ENCODE measurements around the gene HBE1. TPM values are rescaled to one million over a fixed set of nuclear protein-coding genes. Genes with fewer than 3 reads are reported as not detected.
A peak's percentile ranks its signal among the peaks of the same experiment; 100 is the strongest.

Gene HBE1
- total and polyA plus RNA-seq, 9 of the 15 experiments (the other 6 are each of a cell fraction or from before 2014, with no cell fraction given) = 612 to 10,250 (median 2,181) TPM

GRCh38 chr11:5284637-5285036, 14.9 kb upstream of the HBE1 start:
- peaks cover 29 to 87% of the 10 kb centered on the region in 2 experiments for H3K4me1 ChIP-seq (replicated peaks in 1 of 2; ENCODE audit: control insufficient read depth in 2 of 2, insufficient read depth in 2 of 2, low read length in 2 of 2)
- no peaks in the 10 kb centered on the region for H3K9me1 ChIP-seq (ENCODE audit: control insufficient read depth, insufficient read depth, low read length)
- H2AFZ ChIP-seq (ENCODE audit: low read depth, low read length) = no peak overlapping the region
- peak overlapping the region in 1 of 2 experiments; percentile 56; a peak in 3 of 4 replicates for H3K9ac ChIP-seq (ENCODE audit: insufficient read depth in 1 of 2, low read depth in 2 of 2, low read length in 2 of 2)
- H3K27ac ChIP-seq (ENCODE audit: extremely low read depth, low read depth, low read length) = peak overlapping the region; percentile 77
- ATAC-seq = peak; percentile 11
- H3K27me3 ChIP-seq (ENCODE audit: control insufficient read depth in 2 of 2, insufficient read depth in 2 of 2, low read length in 2 of 2) = no peaks in the 10 kb centered on the region
- intact Hi-C loops (cut with micrococcal nuclease) = loop anchor here (10.0 kb wide), 2 partner anchors 220 to 310 kb away; partner anchors contain the start of genes TRIM6 and UBQLN3
- peak; percentile 67 for FAIRE-seq
- no peaks in the 10 kb centered on the region for H3K9me3 ChIP-seq (replicated peaks; ENCODE audit: control insufficient read depth, insufficient read depth, low read depth, low read length)
- WGBS (ENCODE audit: insufficient coverage, low coverage, missing lambda C conversion rate) = 0% methylated on average over 2 of the region's 2 CpGs
- peak overlapping the region; percentile 80 for H3K4me2 ChIP-seq (ENCODE audit: insufficient read depth, low read length)
- in situ Hi-C loops (cut with MboI) = loop anchor here (5.0 kb wide), 2 partner anchors 42 to 162 kb away; no protein-coding TSS in a partner anchor
- CTCF ChIA-PET (ENCODE audit: low intra/inter-chr PET ratio) = no interaction called here
- BruUV-seq (replicated peaks) = no TSS peak
- peak; percentile 93 to 97 (median 96) for DNase-seq (ENCODE audit: extremely low read depth in 1 of 4, low spot score in 3 of 4)
- H3K4me3 ChIP-seq = no peak overlapping the region
- H3K79me2 ChIP-seq (ENCODE audit: control insufficient read depth, insufficient read depth, low read length) = peaks cover 90% of the 10 kb centered on the region
- H4K20me1 ChIP-seq (replicated peaks; ENCODE audit: control insufficient read depth, insufficient read depth, low read length) = no peaks in the 10 kb centered on the region
- POLR2A ChIA-PET = interaction anchor here (0.7 to 6.4 kb wide), 7 partner anchors 14 to 44 kb away, joined by 3 to 40 read pairs (median 4); partner anchors contain the start of gene HBE1
- H3K36me3 ChIP-seq (ENCODE audit: control insufficient read depth, insufficient read depth, low read length) = peaks cover 35% of the 10 kb centered on the region
- TF ChIP-seq ZFP1 (CRISPR knock-in tag; IDR thresholded peaks at IDR 0.05) (no peak), KLF16 (IDR thresholded peaks at IDR 0.05) (peak; percentile 87; the same call in 1 of the 2 replicates), PRDM10 (IDR thresholded peaks at IDR 0.05; ENCODE audit: partially characterized antibody) (no peak), TEAD1 (CRISPR knock-in tag; IDR thresholded peaks at IDR 0.05) (no peak), ZNF282 (CRISPR knock-in tag; IDR thresholded peaks at IDR 0.05) (no peak), ZNF75A (CRISPR knock-in tag; IDR thresholded peaks at IDR 0.05) (no peak), ZSCAN32 (CRISPR knock-in tag; IDR thresholded peaks at IDR 0.05) (no peak), ZNF174 (CRISPR knock-in tag; IDR thresholded peaks at IDR 0.05) (no peak), KLF6 (CRISPR knock-in tag; IDR thresholded peaks at IDR 0.05; ENCODE audit: borderline replicate concordance) (no peak), ETV6 (IDR thresholded peaks at IDR 0.05; ENCODE audit: borderline replicate concordance in 1 of 2, low read depth in 2 of 2, low read length in 1 of 2) (no peak), ETV6 (CRISPR knock-in tag; IDR thresholded peaks at IDR 0.05; ENCODE audit: borderline replicate concordance) (no peak), NCOA1 (IDR thresholded peaks at IDR 0.05; ENCODE audit: low read depth) (peak; percentile 63; the same call in 1 of the 2 replicates), NR2C1 (IDR thresholded peaks at IDR 0.05) (no peak), NR2C1 (tag; IDR thresholded peaks at IDR 0.05) (no peak), NCOA4 (IDR thresholded peaks at IDR 0.05; ENCODE audit: partially characterized antibody) (no peak), ZBTB34 (CRISPR knock-in tag; IDR thresholded peaks at IDR 0.05) (no peak), NFE2 (IDR thresholded peaks at IDR 0.05; ENCODE audit: low read depth) (peak; percentile 35; the same call in 1 of the 2 replicates)
- TF ChIP-seq, protein P1, sequence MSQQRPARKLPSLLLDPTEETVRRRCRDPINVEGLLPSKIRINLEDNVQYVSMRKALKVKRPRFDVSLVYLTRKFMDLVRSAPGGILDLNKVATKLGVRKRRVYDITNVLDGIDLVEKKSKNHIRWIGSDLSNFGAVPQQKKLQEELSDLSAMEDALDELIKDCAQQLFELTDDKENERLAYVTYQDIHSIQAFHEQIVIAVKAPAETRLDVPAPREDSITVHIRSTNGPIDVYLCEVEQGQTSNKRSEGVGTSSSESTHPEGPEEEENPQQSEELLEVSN (IDR thresholded peaks at IDR 0.05; ENCODE audit: borderline replicate concordance in 1 of 2, extremely low read depth in 1 of 2, insufficient read depth in 1 of 2, insufficient read length in 1 of 2, low read depth in 1 of 2, low read length in 1 of 2, poor library complexity in 1 of 2, severe bottlenecking in 1 of 2) = no peak

Data from K562 (cell line).